HUES64 (cell line): ENCODE results near the gene CELSR1.

Experiments
- H3K27ac ChIP-seq: 2 replicates; pipeline ENCODE4 v1.7.0; 2013; ENCODE audit warnings: low read depth, low read length, inconsistent platforms
- H3K27me3 ChIP-seq: 2 replicates; pipeline ENCODE4 v1.6.1; 2013; ENCODE audit warnings: mild to moderate bottlenecking, low read length; ENCODE audit not compliant: insufficient read depth
- H3K36me3 ChIP-seq: 2 replicates; pipeline ENCODE4 v1.6.1; 2013; ENCODE audit warnings: mild to moderate bottlenecking, low read length; ENCODE audit not compliant: insufficient read depth
- H3K4me1 ChIP-seq: 2 replicates; pipeline ENCODE4 v1.6.1; 2013; ENCODE audit warnings: mild to moderate bottlenecking, low read length, moderate library complexity; ENCODE audit not compliant: insufficient read depth
- H3K4me3 ChIP-seq: 2 replicates; pipeline ENCODE4 v1.5.1; 2013; ENCODE audit warnings: mild to moderate bottlenecking, low read length, moderate library complexity
- H3K9ac ChIP-seq: 2 replicates; pipeline ENCODE4 v1.6.1; 2013; ENCODE audit warnings: mild to moderate bottlenecking, low read depth, low read length
- H3K9me3 ChIP-seq: 2 replicates; pipeline ENCODE4 v1.6.1; 2013; ENCODE audit warnings: low read depth, low read length; ENCODE audit not compliant: insufficient read depth
- WGBS: fragments of 150-250, 120-280 bp; methylation state at CpG from one replicate; pipeline ENCODE4 v1.1.7; 2013; ENCODE audit warnings: missing lambda C conversion rate; 5-methylcytosine and 5-hydroxymethylcytosine counted together

Gene CELSR1

DNA sequence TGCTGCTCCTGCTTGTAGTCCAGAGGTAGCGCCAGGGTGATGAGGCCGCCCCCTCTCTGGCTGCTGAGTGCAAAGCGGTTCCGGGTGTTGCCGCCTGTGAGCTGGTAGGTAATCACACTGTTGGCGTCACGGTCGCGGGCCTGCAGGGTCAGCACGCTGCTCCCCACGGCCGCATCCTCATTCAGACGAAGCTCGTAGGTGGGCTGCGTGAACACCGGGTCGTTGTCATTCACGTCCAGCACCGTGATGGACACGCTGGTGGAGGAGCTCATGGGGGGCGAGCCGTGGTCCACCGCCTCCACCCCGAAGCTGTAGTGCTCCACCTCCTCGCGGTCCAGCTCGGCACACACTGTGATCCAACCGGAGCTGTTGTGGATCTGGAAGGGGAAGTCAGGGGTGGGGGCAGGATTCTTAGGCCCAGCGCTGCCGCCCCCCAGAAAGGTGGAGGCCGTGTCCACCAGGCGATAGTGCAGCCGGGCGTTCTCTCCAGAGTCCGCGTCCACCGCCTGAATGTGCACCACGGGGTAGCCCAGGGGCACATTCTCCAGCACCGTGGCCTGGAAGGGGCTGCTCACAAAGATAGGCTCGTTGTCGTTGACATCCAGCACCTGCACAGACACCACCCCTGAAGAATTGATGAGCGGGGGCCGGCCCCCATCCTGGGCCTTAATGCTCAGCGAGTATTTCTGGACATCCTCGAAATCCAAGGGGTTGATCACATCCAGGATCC is 2.4 kb downstream of the CELSR1 start:
- Histone ChIP-seq H3K4me1 (no peaks in the 10 kb centered on the region), H3K27ac (no peak overlapping the region), H3K4me3 (no peak overlapping the region), H3K9me3 (no peaks in the 10 kb centered on the region), H3K9ac (no peak overlapping the region), H3K36me3 (peaks cover 17% of the 10 kb centered on the region), H3K27me3 (peaks cover 44% of the 10 kb centered on the region)
- 95% methylated on average over 45 of the region's 45 CpGs for WGBS

DNA sequence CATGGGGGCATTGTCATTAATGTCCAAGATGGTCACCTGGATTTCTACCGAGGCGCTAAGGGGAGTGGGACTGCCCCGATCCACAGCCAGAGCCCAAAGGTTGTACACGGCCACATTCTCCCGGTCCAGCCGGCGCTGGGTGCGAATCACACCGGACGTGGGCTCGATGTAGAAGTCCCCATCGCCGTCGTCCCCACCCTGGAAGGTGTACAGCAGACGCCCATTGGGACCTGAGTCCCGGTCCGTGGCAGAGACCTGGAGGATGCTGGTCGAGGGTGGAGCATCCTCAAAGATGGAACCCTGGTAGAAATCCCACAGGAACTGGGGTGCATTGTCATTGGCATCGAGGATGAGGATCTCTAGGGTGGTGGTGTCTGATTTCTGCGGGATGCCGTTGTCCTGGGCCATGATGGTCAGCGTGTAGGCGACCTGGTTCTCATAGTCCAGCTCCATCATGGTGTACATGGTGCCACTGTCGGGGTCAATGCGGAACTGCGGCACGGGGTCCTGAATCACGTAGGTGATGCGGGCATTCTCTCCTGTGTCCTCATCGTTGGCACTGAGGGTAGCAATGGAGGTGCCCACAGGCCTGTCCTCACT is 3.1 kb downstream of the CELSR1 start:
- 97% methylated on average over 30 of the region's 30 CpGs for WGBS
- no peaks in the 10 kb centered on the region for H3K9me3 ChIP-seq
- peaks cover 39% of the 10 kb centered on the region for H3K27me3 ChIP-seq
- peaks cover 17% of the 10 kb centered on the region for H3K36me3 ChIP-seq
- no peak overlapping the region for H3K9ac ChIP-seq
- no peaks in the 10 kb centered on the region for H3K4me1 ChIP-seq
- H3K4me3 ChIP-seq, result no peak overlapping the region
- H3K27ac ChIP-seq, result no peak overlapping the region

DNA sequence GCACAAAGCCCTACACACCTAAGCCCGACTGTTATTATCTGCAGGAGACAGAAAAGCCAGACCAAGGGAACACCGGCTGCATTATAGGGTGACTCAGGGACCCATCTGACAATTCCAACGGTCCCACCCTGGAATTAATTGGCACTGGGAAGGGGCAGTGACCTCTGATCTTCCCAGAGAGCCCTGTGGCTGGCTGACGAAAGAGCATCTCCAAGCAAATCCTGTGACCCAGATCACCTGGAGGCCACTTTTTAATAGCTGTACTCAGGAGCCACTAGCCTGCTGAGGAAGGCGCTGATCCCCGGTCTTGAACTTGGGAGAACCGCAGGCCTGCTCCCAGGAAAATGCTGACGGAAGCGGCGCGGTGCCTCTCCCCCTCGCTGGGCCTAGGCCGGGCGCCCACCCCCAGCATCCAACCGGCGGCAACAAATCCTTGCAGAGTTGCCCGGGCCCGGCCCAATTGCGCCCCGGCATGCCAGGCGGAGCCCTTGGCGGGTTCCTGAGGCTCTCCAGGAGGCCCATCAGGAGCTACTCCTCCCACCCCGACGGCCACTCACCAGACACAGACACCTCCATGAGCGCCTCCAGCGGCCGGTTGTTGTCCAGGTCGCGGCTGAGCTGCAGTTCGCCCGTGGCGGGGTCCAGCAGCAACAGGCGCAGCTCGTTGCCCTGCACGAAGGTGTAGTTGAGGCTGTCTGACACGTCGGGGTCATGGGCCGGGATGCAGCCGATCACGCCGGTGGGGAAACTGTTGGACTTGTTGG is 4.2 kb downstream of the CELSR1 start:
- 90% methylated on average over 41 of the region's 41 CpGs for WGBS
- Histone ChIP-seq H3K36me3 (peaks cover 17% of the 10 kb centered on the region), H3K4me3 (no peak overlapping the region), H3K27me3 (peaks cover 29% of the 10 kb centered on the region), H3K4me1 (no peaks in the 10 kb centered on the region), H3K9me3 (no peaks in the 10 kb centered on the region), H3K27ac (no peak overlapping the region), H3K9ac (no peak overlapping the region)

DNA sequence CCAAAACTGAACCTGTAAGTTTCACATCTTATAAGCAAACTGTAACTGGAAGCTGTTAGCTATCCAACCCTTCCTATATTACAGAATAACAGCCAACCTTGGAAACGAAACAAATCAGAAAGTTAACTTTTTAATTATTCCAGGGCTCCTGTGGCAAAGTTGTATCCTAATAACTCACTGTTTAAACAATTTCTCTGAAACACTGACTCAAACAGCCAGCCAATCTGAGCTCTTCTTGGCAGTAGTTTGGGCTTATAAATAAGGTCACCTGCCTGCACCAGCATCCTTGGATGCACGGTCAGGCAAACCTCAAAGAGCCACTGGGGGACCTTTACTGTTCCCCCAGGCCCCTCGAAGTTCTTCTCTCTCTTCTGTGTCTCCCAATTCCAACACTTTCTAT is 5.0 kb downstream of the CELSR1 start:
- Histone ChIP-seq H3K27me3 (peaks cover 22% of the 10 kb centered on the region), H3K36me3 (peaks cover 17% of the 10 kb centered on the region), H3K4me3 (no peak overlapping the region), H3K9ac (no peak overlapping the region), H3K9me3 (no peaks in the 10 kb centered on the region), H3K4me1 (no peaks in the 10 kb centered on the region), H3K27ac (no peak overlapping the region)
- WGBS, result 76% methylated on average over 3 of the region's 3 CpGs

DNA sequence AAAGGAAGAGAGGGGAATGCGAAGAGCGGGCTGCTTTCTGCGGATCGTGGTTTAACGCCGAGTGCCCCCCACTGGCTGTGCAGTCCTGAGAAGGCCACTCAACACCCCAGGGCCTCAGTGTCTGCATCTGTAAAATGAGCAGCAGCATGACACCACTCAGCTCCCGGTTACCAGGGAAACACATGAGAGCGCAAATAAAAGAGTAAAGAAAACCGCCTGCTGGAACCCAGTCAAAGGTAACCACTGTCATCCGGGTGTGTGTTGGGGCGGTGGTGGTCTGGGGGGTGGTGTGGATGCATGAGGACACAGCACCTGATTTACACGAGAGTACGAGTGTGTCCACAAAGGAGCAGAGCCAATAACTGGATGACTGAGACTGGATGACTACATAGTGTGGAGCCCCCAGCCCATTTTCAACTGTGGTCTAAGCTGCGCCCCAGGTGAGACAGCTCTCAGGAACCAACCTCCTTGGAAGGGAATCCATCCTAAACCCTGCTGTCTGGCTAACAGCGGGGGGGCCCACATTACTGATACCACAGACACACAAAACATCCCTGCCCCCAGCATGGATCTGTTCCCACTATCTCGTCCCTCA is 5.7 kb downstream of the CELSR1 start:
- Histone ChIP-seq H3K27me3 (peaks cover 20% of the 10 kb centered on the region), H3K36me3 (peaks cover 17% of the 10 kb centered on the region), H3K27ac (no peak overlapping the region), H3K9me3 (no peaks in the 10 kb centered on the region), H3K9ac (no peak overlapping the region), H3K4me1 (no peaks in the 10 kb centered on the region), H3K4me3 (no peak overlapping the region)
- 92% methylated on average over 16 of the region's 16 CpGs for WGBS

DNA sequence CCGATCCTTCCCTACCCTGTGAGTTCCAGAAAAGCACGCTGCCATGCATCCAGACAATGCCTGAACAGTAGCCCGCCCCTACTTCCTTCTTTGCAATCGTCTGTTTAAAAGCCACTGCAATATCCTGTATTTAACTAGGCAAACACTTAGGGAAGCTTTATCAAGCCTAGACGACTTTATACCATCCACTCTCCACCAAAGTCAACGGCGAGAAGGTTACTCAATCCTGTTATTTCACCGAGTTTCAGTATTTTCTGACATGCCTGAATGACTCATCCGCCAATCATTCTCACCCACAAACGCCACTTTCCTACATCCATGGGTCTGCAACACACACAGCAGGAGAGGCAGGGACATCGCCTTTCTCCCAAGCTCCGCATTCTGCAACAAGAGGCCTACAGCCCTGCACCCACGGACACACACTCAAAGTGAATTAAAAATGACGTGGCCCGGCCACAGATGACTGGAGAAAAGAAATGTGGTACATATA is 9.3 kb downstream of the CELSR1 start:
- Histone ChIP-seq H3K36me3 (no peaks in the 10 kb centered on the region; the same call in 1 of the 2 replicates), H3K4me3 (no peak overlapping the region), H3K27ac (no peak overlapping the region), H3K27me3 (no peaks in the 10 kb centered on the region), H3K9me3 (no peaks in the 10 kb centered on the region), H3K9ac (no peak overlapping the region), H3K4me1 (no peaks in the 10 kb centered on the region)
- 68% methylated on average over 13 of the region's 15 CpGs for WGBS

DNA sequence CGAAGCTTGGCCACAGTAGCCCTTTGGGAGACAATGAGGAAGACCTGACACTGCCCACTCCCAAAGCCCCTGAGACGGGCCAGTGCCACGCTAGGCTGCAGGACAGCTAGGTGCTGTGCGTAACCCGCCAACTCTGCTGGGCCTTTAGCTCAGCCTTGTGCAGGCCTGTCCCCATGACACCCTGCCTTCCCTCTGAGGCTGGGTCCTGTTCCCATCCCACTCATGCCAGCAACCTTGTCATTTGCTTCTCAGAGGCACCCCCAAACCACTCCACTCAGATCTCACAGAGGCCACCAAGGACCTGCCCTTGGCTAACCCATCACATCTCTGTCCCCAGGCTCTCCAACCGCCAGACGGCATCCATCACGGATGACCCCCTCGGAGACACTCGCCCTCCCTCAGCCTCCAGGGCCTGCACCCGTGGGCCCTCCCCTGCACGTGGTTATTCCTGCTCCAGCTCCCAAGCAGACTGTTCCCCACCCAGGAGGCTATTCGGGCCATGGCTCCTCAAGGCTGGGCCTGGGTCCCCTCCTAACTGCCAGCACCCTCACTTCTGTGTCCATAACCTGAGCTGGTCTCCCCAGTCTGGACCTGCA is 11.1 kb downstream of the CELSR1 start:
- Histone ChIP-seq H3K4me1 (no peaks in the 10 kb centered on the region), H3K27ac (no peak overlapping the region), H3K27me3 (no peaks in the 10 kb centered on the region), H3K4me3 (no peak overlapping the region), H3K9me3 (no peaks in the 10 kb centered on the region), H3K36me3 (no peaks in the 10 kb centered on the region; the same call in 1 of the 2 replicates), H3K9ac (no peak overlapping the region)
- WGBS, result 87% methylated on average over 13 of the region's 13 CpGs

DNA sequence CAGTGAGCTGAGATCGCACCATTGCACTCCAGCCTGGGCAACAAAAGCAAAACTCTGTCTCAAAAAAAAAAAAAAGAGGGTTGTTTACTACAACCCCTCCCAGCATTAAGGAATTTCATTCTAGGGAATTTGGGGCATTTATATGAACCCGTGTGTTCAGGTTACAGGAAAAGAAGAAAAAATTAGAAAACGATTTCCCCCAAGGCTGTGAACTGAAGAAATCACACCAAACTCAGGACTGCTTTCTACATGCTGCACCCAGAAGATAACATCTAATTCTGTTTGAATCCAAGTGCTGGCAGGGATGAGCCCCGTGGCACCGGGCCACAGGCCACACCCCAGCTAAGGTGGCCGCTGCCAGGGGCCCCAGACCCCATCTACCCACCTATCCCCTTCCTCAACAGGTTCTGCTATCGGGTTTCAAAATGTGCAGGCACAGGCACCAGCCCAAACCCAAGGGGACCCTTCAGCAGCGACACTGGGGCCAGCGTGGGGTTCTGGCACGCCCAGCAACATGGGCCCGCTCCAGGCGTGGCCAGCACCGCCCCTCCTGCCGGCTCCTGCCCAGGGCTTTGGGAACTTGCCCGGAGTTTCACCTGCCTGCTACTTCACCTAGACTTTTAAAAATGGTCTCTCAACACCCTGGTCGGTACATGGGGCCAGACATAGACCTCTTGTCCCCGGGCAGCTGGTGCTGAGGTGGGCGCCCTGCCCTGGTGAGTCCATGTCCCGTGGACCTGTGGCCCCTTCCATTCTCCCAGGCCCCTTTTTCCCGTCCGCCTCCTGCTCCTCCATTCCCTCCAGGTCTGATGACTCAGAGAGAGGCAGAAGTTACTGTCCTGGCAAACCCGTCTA is 11.8 kb downstream of the CELSR1 start:
- Histone ChIP-seq H3K27me3 (no peaks in the 10 kb centered on the region), H3K9me3 (no peaks in the 10 kb centered on the region), H3K27ac (no peak overlapping the region), H3K9ac (no peak overlapping the region), H3K36me3 (no peaks in the 10 kb centered on the region; the same call in 1 of the 2 replicates), H3K4me3 (no peak overlapping the region), H3K4me1 (no peaks in the 10 kb centered on the region)
- 93% methylated on average over 21 of the region's 22 CpGs for WGBS

DNA sequence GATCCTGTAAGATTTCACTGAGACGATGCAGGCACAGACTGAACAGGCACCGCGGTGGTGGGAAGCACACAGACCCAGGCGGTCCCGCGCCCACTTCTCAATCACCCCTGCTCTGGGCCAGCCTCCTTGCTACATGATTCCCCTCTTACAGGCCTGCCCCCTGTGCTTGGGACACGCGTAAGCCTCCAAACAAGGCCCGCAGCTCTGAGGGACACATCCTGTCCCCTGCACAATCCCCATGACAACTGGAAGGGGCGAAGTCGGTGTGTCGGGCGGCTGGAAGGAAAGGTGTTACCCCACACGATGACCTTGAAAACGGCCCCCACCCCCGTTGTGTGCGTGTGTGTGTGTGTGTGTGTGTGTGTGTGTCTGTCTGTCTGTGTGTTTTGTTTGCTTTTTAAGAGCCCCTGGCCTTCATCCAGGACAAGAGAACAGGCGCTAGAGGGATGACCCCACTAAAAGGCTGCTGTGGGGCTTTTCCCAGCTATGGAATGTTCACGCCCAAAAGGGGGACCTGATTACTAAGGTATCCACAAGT is 13.1 kb downstream of the CELSR1 start:
- WGBS, result 85% methylated on average over 19 of the region's 19 CpGs
- Histone ChIP-seq H3K4me1 (no peaks in the 10 kb centered on the region), H3K27ac (no peak overlapping the region), H3K9me3 (no peaks in the 10 kb centered on the region), H3K9ac (no peak overlapping the region; the same call in 1 of the 2 replicates), H3K27me3 (no peaks in the 10 kb centered on the region), H3K36me3 (no peaks in the 10 kb centered on the region), H3K4me3 (no peak overlapping the region)

DNA sequence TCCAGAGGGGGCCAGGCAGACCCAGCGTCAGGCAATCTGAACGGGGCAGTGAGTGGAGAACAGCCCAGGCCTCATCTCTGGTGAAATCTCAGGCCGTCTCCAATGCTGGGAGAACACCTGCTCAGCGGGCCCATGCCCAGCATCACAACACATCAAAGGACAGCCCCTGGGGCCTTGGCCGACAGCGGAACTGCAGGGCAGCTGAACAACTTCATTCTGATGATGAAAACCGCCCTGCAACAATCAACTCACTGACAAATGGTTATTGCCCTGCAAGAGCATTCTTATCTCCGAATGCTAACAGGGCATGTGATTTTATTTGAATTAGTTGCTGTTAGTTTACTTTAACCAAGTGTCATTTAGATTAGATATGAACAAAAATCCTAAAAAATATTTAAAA is 14.6 kb downstream of the CELSR1 start:
- Histone ChIP-seq H3K4me3 (no peak overlapping the region), H3K9me3 (no peaks in the 10 kb centered on the region), H3K27ac (no peak overlapping the region), H3K36me3 (no peaks in the 10 kb centered on the region), H3K9ac (no peak overlapping the region), H3K27me3 (no peaks in the 10 kb centered on the region), H3K4me1 (no peaks in the 10 kb centered on the region)
- WGBS, result 31% methylated on average over 8 of the region's 8 CpGs
